Measurements from ENCODE around the gene RETSAT. TPM values are rescaled to one million over a fixed set of nuclear protein-coding genes. Genes with fewer than 3 reads are reported as not detected.
A peak's percentile ranks its signal among the peaks of the same experiment; 100 is the strongest.

The RETSAT gene
- total and polyA plus RNA-seq, 7 donors: 26.5 to 112 (median 36.5) TPM

DNA sequence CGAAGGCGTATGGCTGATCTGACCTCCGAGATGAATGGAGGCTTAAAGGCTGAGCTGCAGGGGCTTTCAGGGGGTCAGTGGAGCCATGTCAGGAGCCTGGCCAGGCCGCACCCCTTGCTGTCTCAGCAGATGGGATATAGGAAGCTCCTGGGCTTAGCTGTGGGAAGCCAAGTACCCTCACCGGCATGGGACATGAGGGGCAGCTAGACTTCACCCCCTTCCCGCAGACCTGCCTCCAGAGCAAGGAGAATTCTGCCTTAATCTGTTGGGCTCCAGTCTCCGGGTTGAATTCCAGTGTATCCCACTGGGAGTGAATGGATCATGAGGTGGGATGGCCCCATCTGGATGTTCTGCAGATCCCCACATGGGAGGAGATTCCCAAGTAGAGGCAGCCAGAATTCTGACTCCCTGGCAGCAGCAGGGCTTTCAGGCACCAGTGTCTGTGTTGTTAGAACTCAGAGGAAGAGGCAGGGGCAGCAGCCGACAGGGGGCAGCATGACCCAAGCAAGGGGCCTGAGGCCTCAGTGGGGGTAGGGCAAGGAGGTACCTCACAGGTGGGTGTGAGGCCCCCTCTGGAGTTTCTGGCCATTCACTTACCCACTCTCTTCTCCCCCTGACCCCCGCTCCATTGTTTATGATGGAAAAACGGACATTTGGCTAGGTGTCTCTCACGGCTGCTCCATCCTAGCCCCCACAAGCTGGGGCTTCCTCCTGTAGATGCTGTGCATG lies 36.8 kb upstream of the RETSAT start:
- peaks cover 0 to 2% (median 2%) of the 10 kb centered on the region in 4 donors for H3K4me1 ChIP-seq
- intact Hi-C loops (cut with DNase I): loop anchor here (1.0 kb wide), 1 partner anchor 161 kb away; no protein-coding TSS in a partner anchor
- peak; percentile 83 for DNase-seq
- TF ChIP-seq, protein P1, sequence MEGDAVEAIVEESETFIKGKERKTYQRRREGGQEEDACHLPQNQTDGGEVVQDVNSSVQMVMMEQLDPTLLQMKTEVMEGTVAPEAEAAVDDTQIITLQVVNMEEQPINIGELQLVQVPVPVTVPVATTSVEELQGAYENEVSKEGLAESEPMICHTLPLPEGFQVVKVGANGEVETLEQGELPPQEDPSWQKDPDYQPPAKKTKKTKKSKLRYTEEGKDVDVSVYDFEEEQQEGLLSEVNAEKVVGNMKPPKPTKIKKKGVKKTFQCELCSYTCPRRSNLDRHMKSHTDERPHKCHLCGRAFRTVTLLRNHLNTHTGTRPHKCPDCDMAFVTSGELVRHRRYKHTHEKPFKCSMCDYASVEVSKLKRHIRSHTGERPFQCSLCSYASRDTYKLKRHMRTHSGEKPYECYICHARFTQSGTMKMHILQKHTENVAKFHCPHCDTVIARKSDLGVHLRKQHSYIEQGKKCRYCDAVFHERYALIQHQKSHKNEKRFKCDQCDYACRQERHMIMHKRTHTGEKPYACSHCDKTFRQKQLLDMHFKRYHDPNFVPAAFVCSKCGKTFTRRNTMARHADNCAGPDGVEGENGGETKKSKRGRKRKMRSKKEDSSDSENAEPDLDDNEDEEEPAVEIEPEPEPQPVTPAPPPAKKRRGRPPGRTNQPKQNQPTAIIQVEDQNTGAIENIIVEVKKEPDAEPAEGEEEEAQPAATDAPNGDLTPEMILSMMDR (IDR thresholded peaks at IDR 0.05): peak; percentile 45 to 62 (median 58)
- no peak for TF ChIP-seq EP300 (IDR thresholded peaks at IDR 0.05)
- no peak overlapping the region for H3K4me3 ChIP-seq
- H3K27me3 ChIP-seq: no peaks in the 10 kb centered on the region
- H3K27ac ChIP-seq: no peak overlapping the region
- peaks cover 0 to 68% (median 3%) of the 10 kb centered on the region in 4 donors for H3K36me3 ChIP-seq
- WGBS, 2 donors: 82 to 86% methylated on average over 11 of the region's 11 CpGs
- H3K9me3 ChIP-seq: no peaks in the 10 kb centered on the region

DNA sequence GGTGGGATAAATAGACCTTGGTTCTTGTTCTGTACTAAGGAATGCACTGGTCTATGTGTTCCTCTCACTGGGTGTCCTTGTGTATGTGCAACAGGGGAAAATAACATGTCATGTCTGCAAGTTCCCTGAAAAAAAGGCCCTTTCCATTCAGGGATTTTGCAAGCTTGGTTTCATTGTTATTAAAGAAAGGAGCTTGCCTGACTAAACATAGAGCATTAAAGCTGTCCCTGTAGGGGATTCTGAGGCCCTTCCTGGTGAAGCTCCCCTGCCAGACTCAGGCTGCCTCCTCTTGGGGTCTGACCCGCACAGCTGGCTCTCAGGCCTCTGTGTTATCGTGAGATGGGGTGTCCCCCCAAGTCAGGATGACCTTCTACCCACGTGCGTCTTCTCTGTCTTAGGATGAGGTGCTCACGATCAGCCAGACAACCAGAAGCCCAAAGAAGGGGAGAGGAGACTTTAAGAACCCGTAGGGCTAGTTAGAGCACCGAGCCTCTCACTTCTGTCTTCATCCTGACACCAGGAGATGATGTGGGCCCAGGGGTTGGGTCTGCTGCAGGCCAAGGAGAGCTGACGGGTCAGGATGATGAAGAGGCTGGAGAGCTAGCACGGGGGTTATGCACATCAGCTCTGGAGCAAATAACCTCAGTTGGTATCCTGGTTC lies 34.7 kb upstream of the RETSAT start:
- no peak overlapping the region for H3K4me3 ChIP-seq
- intact Hi-C loops (cut with DNase I): no loop called here
- H3K27ac ChIP-seq: no peak overlapping the region
- H3K27me3 ChIP-seq: no peaks in the 10 kb centered on the region
- DNase-seq: peak; percentile 34
- peaks cover 0 to 79% (median 6%) of the 10 kb centered on the region in 4 donors for H3K36me3 ChIP-seq
- H3K9me3 ChIP-seq: no peaks in the 10 kb centered on the region
- TF ChIP-seq, protein P1 (IDR thresholded peaks at IDR 0.05): no peak
- TF ChIP-seq POLR2AphosphoS5 (IDR thresholded peaks at IDR 0.05) (no peak), POLR2A (IDR thresholded peaks at IDR 0.05) (no peak), EP300 (IDR thresholded peaks at IDR 0.05) (no peak)
- 90 to 92% methylated on average over 9 of the region's 9 CpGs for WGBS, 2 donors
- no peaks in the 10 kb centered on the region for H3K4me1 ChIP-seq

DNA sequence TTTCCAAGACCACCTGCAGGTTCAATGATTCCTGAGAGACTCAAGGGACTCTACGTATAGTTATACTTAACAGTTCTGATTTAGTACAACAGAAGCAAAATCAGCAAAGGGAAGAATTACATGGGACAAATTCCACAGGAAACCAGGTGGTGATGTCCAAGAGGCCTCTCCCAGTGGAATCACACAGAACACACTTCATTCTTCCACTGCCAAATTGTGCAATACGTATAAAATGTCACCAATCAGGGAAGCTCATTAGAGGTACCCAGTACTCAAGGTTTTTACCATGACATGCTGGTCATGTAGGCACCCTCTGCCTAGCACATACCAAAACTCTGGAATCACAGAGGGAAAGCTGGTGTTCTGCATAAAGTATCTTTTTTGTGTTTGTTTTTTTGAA lies 33.4 kb upstream of the RETSAT start:
- Histone ChIP-seq H3K4me1 (no peaks in the 10 kb centered on the region), H3K4me3 (no peak overlapping the region), H3K27ac (no peak overlapping the region), H3K36me3 (peaks cover 0 to 89% (median 6%) of the 10 kb centered on the region in 4 donors), H3K27me3 (no peaks in the 10 kb centered on the region), H3K9me3 (no peaks in the 10 kb centered on the region)
- TF ChIP-seq EP300 (IDR thresholded peaks at IDR 0.05) (no peak), POLR2A (IDR thresholded peaks at IDR 0.05) (no peak), POLR2AphosphoS5 (IDR thresholded peaks at IDR 0.05) (no peak)
- TF ChIP-seq, protein P1 (IDR thresholded peaks at IDR 0.05): no peak
- DNase-seq: peak; percentile 8
- intact Hi-C loops (cut with DNase I): no loop called here
- WGBS, 2 donors: 92 to 95% methylated on average over 2 of the region's 2 CpGs

DNA sequence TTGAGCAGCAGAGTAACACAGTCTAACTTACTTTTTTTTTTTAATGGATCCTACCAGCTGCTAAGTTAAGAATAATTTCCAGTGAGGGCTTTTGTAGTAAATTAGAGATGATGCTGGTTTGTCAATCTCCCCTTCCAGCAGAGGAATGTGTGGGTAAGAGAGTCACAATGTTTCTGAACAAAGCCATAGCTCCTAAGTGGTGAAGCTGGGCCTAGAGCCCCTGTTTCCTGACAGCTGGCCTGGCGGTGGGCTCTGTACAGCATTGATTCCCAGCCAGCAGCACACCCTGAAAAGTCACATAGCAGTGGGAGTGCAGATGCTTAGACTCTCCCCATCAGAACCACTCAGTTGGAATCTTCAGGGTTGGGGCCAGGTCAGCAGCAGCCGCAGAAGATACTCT lies 31.4 kb upstream of the RETSAT start:
- Histone ChIP-seq H3K4me3 (no peak overlapping the region), H3K36me3 (peaks cover 0 to 83% (median 6%) of the 10 kb centered on the region in 4 donors), H3K27ac (no peak overlapping the region), H3K27me3 (no peaks in the 10 kb centered on the region), H3K9me3 (no peaks in the 10 kb centered on the region), H3K4me1 (no peaks in the 10 kb centered on the region)
- peak; percentile 17 for DNase-seq
- intact Hi-C loops (cut with DNase I): no loop called here
- TF ChIP-seq EP300 (IDR thresholded peaks at IDR 0.05) (no peak), POLR2A (IDR thresholded peaks at IDR 0.05) (no peak), POLR2AphosphoS5 (IDR thresholded peaks at IDR 0.05) (no peak)
- TF ChIP-seq, protein P1 (IDR thresholded peaks at IDR 0.05): no peak
- WGBS, 2 donors: 82 to 89% methylated on average over 2 of the region's 2 CpGs

Measured in sigmoid colon (tissue), 7 donors.